SU-DHL-6 (cell line): ENCODE data around the gene RADIL.

Source experiments
- H2AFZ ChIP-seq: fragments of 200-600 bp; sonication (generic); 2 replicates; pipeline ENCODE4 v1.6.1; 2014; ENCODE audit warnings: low read depth, mild to moderate bottlenecking, moderate library complexity, mixed read lengths, antibody characterized with exemption, low read length; ENCODE audit not compliant: severe bottlenecking
- H3F3A ChIP-seq: fragments of 200-600 bp; shearing (Covaris generic); 2 replicates; pipeline ENCODE4 v1.6.0; 2016; ENCODE audit warnings: antibody characterized with exemption, mild to moderate bottlenecking; ENCODE audit not compliant: insufficient read depth
- H3K27ac ChIP-seq: fragments of 200-600 bp; sonication (generic); 2 replicates; pipeline ENCODE4 v1.5.1; 2016; ENCODE audit warnings: low read depth, mild to moderate bottlenecking, low read length, moderate library complexity, mixed read lengths
- H3K27me3 ChIP-seq: fragments of 200-600 bp; sonication (generic), shearing (Covaris generic); 2 replicates; pipeline ENCODE4 v1.6.0; 2014; ENCODE audit warnings: mild to moderate bottlenecking, low read length
- H3K36me3 ChIP-seq: fragments of 200-600 bp; sonication (generic); 2 replicates; pipeline ENCODE4 v1.6.1; 2014; ENCODE audit warnings: mild to moderate bottlenecking, low read length, mixed read lengths
- H3K4me2 ChIP-seq: fragments of 300-600, 200-600 bp; shearing (Covaris generic), sonication (generic); 2 replicates; pipeline ENCODE4 v1.6.0; 2014; ENCODE audit warnings: low read length, low read depth, mild to moderate bottlenecking; ENCODE audit not compliant: poor library complexity, severe bottlenecking
- H3K4me3 ChIP-seq: fragments of 200-600 bp; sonication (generic); 2 replicates; pipeline ENCODE4 v1.5.1; 2014; ENCODE audit warnings: antibody characterized with exemption, low read length, mild to moderate bottlenecking, mixed read lengths; ENCODE audit not compliant: insufficient read depth, poor library complexity, severe bottlenecking
- H3K79me2 ChIP-seq: fragments of 200-600 bp; sonication (generic); 2 replicates; pipeline ENCODE4 v1.6.1; 2014; ENCODE audit warnings: mild to moderate bottlenecking, low read length, moderate library complexity; ENCODE audit not compliant: insufficient read depth
- H3K9ac ChIP-seq: fragments of 200-600 bp; sonication (generic); 2 replicates; pipeline ENCODE4 v1.7.0; 2014; ENCODE audit warnings: mild to moderate bottlenecking, low read length
- H3K9me2 ChIP-seq: fragments of 200-600 bp; sonication (generic); replicated peaks from 2 replicates; pipeline ENCODE4 v1.6.1; 2014; ENCODE audit warnings: low read length; ENCODE audit not compliant: insufficient read depth
- H3K9me3 ChIP-seq: fragments of 200-600 bp; sonication (generic); 2 replicates; pipeline ENCODE4 v1.6.1; 2014; ENCODE audit warnings: low read length, mixed read lengths; ENCODE audit not compliant: insufficient read depth
- H4K20me1 ChIP-seq: fragments of 200-600 bp; sonication (generic); 2 replicates; pipeline ENCODE4 v1.6.1; 2014; ENCODE audit warnings: low read depth, mild to moderate bottlenecking, antibody characterized with exemption, low read length, moderate library complexity, mixed read lengths
- EZH2phosphoT487 ChIP-seq: fragments of 200-600 bp; sonication (generic), shearing (Covaris generic); conservative IDR thresholded peaks from 2 replicates; pipeline ENCODE4 v1.6.1; 2018; ENCODE audit warnings: mild to moderate bottlenecking, antibody characterized with exemption, low read length, moderate library complexity, mixed read lengths
- TF ChIP-seq, protein P1 (sequence below): fragments of 200-600 bp; sonication (generic); IDR thresholded peaks from one replicate; pipeline ENCODE4 v1.5.1; 2017; ENCODE audit warnings: antibody characterized with exemption, mild to moderate bottlenecking, low read length, moderate library complexity; ENCODE audit not compliant: insufficient read depth, poor library complexity, severe bottlenecking

Gene RADIL

DNA sequence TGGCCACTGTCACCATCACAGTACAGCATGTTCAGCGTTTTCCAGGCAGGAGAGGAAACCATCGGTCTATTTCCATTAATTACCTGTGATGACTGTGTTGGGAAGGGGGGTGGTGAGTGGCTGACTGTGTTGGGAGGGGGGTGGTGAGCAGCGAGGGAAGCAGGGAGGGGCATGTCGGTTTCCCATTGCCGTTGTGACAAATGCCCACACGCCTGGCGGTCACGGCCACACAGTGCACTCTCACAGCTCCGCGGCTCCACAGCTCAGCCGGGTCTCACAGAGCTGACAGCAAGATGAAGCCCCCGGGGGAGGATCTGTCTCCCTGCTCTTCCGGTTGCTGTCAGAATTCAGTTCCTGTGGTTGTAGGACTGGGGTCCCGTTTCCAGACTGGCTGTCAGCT, 69.1 kb downstream of the RADIL start:
- Histone ChIP-seq H3K9me3 (no peaks in the 10 kb centered on the region), H3K27ac (no peak overlapping the region), H2AFZ (no peak overlapping the region), H3K79me2 (no peaks in the 10 kb centered on the region), H4K20me1 (no peaks in the 10 kb centered on the region), H3K4me3 (no peak overlapping the region), H3K4me2 (no peak overlapping the region), H3K36me3 (no peaks in the 10 kb centered on the region), H3F3A (no peaks in the 10 kb centered on the region), H3K9me2 (no peaks in the 10 kb centered on the region), H3K9ac (no peak overlapping the region), H3K27me3 (no peaks in the 10 kb centered on the region)
- TF ChIP-seq EZH2phosphoT487 = no peak
- TF ChIP-seq, protein P1, sequence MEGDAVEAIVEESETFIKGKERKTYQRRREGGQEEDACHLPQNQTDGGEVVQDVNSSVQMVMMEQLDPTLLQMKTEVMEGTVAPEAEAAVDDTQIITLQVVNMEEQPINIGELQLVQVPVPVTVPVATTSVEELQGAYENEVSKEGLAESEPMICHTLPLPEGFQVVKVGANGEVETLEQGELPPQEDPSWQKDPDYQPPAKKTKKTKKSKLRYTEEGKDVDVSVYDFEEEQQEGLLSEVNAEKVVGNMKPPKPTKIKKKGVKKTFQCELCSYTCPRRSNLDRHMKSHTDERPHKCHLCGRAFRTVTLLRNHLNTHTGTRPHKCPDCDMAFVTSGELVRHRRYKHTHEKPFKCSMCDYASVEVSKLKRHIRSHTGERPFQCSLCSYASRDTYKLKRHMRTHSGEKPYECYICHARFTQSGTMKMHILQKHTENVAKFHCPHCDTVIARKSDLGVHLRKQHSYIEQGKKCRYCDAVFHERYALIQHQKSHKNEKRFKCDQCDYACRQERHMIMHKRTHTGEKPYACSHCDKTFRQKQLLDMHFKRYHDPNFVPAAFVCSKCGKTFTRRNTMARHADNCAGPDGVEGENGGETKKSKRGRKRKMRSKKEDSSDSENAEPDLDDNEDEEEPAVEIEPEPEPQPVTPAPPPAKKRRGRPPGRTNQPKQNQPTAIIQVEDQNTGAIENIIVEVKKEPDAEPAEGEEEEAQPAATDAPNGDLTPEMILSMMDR = no peak

DNA sequence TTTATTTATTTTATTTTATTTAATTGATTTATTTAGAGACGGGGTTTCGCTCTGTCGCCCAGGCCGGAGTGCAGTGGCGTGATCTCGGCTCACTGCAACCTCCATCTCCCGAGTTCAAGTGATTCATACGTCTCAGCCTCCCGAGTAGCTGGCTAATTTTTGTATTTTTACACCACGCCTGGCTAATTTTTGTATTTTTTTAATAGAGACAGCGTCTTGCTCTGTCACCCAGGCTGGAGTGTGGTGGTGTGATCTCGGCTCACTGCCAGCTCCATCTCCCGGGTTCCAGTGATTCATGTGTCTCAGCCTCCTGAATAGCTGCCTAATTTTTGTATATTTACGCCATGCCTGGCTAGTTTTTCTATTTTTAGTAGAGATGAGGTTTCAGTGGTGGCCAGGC, 73.8 kb downstream of the RADIL start:
- Histone ChIP-seq H3F3A (no peaks in the 10 kb centered on the region), H3K27me3 (no peaks in the 10 kb centered on the region), H3K27ac (no peak overlapping the region), H3K9ac (no peak overlapping the region), H3K9me2 (no peaks in the 10 kb centered on the region), H3K79me2 (no peaks in the 10 kb centered on the region), H3K36me3 (no peaks in the 10 kb centered on the region), H3K9me3 (no peaks in the 10 kb centered on the region), H3K4me2 (no peak overlapping the region), H4K20me1 (no peaks in the 10 kb centered on the region), H2AFZ (no peak overlapping the region), H3K4me3 (no peak overlapping the region)
- TF ChIP-seq EZH2phosphoT487 = no peak
- TF ChIP-seq, protein P1 = no peak

DNA sequence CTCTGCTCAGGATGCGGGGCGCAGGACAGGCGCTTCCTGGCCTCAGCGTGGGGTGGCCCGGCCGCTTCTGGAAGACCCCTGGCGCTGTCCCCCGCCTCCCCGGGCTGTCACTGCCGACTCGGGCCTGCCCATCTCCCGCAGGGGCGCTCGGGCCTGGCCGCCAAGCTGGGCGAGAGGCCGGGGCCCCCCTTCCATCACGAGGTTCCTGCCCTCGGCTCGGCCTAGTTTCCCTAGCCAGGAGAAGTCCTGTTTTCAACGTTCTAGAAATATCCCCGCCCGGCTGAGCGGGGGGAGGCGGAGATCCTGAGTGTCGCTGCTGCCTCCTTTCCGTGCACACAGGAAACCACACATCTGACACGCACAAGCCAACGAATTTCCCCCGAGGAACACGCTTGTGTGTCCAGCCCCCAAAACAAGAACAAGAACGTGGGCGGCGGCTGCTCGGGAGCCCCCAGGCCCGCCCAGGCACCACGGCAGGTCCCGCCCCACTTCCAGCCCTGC, 74.4 kb downstream of the RADIL start:
- no peak for TF ChIP-seq EZH2phosphoT487
- TF ChIP-seq, protein P1 = no peak

DNA sequence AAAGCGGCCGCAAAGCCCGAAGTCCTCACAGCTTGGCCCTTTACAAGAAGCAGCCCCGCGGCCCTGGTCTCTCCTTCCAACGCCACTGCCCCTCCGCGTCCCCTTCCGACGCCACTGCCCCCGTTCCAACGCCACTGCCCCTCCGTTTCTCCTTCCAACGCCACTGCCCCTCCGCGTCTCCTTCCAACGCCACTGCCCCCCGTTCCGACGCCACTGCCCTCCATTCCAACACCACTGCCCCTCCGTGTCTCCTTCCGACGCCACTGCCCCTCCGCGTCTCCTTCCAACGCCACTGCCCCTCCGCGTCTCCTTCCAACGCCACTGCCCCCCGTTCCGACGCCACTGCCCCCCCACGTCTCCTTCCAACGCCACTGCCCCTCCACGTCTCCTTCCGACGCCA, 75.0 kb downstream of the RADIL start:
- H3K27ac ChIP-seq = no peak overlapping the region
- no peak for TF ChIP-seq EZH2phosphoT487
- TF ChIP-seq, protein P1 = no peak
- H2AFZ ChIP-seq = no peak overlapping the region
- no peaks in the 10 kb centered on the region for H3K79me2 ChIP-seq
- H4K20me1 ChIP-seq = no peaks in the 10 kb centered on the region
- no peaks in the 10 kb centered on the region for H3K27me3 ChIP-seq
- no peaks in the 10 kb centered on the region for H3K9me3 ChIP-seq
- no peak overlapping the region for H3K4me3 ChIP-seq
- no peak overlapping the region for H3K9ac ChIP-seq
- H3K4me2 ChIP-seq = no peak overlapping the region
- H3K9me2 ChIP-seq = no peaks in the 10 kb centered on the region
- no peaks in the 10 kb centered on the region for H3K36me3 ChIP-seq
- H3F3A ChIP-seq = no peaks in the 10 kb centered on the region

More for the DNA sequence above, 74.4 kb downstream of the RADIL start:
- H3K9me2 ChIP-seq = no peaks in the 10 kb centered on the region
- no peak overlapping the region for H2AFZ ChIP-seq
- no peak overlapping the region for H3K4me2 ChIP-seq
- no peaks in the 10 kb centered on the region for H3K36me3 ChIP-seq
- no peaks in the 10 kb centered on the region for H3K27me3 ChIP-seq
- no peaks in the 10 kb centered on the region for H3K9me3 ChIP-seq
- no peaks in the 10 kb centered on the region for H4K20me1 ChIP-seq
- no peak overlapping the region for H3K4me3 ChIP-seq
- H3F3A ChIP-seq = no peaks in the 10 kb centered on the region
- no peaks in the 10 kb centered on the region for H3K79me2 ChIP-seq
- H3K9ac ChIP-seq = no peak overlapping the region
- no peak overlapping the region for H3K27ac ChIP-seq
